ENCODE results near the gene PRSS3.

DNA sequence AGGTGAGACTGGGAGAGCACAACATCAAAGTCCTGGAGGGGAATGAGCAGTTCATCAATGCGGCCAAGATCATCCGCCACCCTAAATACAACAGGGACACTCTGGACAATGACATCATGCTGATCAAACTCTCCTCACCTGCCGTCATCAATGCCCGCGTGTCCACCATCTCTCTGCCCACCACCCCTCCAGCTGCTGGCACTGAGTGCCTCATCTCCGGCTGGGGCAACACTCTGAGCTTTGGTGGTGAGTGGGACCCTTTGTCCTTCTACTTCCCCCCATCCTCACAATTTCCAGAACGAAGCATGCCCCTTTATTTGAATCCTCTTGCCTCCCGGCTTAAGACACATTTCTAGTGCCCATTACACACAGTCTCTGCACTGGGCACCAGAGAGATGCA is 2.5 kb downstream of the PRSS3 start:
- TF ChIP-seq, protein P1, sequence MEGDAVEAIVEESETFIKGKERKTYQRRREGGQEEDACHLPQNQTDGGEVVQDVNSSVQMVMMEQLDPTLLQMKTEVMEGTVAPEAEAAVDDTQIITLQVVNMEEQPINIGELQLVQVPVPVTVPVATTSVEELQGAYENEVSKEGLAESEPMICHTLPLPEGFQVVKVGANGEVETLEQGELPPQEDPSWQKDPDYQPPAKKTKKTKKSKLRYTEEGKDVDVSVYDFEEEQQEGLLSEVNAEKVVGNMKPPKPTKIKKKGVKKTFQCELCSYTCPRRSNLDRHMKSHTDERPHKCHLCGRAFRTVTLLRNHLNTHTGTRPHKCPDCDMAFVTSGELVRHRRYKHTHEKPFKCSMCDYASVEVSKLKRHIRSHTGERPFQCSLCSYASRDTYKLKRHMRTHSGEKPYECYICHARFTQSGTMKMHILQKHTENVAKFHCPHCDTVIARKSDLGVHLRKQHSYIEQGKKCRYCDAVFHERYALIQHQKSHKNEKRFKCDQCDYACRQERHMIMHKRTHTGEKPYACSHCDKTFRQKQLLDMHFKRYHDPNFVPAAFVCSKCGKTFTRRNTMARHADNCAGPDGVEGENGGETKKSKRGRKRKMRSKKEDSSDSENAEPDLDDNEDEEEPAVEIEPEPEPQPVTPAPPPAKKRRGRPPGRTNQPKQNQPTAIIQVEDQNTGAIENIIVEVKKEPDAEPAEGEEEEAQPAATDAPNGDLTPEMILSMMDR (IDR thresholded peaks at IDR 0.05) = no peak
- TF ChIP-seq POLR2AphosphoS5 (IDR thresholded peaks at IDR 0.05) = no peak
